Stimulated activated CD8-positive, alpha-beta memory T cell treated with anti-CD3 and anti-CD28 coated beads, Interleukin-4, amount 100 ng/mL, for 1 hour (primary cell): ENCODE results near the gene CCNY.

Experiments used
- DNase-seq, 2 donors: peaks; one replicate each; pipeline ENCODE4 v3.0.0-alpha.2; 2020; ENCODE audit warnings: low read depth in 2 of 2, low spot score in 1 of 2

Gene CCNY

DNA sequence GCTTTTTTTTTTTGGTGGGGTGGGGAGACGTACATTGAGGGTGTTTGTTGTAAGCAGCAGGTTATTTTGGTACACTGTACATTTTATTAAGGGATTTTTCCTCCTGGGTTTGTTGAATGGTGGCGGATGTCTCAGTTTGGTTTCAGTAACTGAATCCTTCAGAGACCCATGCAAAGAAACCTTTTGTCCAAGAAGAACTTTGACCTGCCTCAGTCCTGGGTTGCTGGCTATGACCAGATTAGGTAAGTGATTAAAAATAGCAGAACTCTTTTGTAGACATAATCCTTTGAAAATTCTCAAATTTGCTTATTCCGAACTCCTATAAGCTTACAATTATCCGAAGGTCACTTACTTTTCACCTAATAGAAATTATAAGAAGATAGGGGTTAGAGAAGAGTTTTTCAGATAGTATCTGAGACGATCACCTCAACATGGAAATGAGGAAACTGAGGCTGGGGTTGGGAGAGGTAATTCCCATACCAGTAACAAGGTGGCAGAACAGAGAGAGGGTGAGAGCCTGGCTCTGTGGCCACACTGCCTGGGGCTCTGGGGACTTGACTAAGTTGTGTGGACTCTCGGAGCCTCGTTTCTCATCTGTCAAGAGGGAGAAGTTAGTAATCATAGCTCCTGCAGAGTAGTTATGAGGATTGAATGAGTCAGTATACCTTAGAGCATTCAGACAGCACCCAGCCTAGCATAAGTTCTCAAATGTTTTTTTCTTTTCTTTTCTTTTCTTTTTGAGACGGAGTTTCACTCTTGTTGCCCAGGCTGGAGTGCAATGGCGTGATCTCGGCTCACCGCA is 87.4 kb downstream of the CCNY start:
- DNase-seq = no peak

DNA sequence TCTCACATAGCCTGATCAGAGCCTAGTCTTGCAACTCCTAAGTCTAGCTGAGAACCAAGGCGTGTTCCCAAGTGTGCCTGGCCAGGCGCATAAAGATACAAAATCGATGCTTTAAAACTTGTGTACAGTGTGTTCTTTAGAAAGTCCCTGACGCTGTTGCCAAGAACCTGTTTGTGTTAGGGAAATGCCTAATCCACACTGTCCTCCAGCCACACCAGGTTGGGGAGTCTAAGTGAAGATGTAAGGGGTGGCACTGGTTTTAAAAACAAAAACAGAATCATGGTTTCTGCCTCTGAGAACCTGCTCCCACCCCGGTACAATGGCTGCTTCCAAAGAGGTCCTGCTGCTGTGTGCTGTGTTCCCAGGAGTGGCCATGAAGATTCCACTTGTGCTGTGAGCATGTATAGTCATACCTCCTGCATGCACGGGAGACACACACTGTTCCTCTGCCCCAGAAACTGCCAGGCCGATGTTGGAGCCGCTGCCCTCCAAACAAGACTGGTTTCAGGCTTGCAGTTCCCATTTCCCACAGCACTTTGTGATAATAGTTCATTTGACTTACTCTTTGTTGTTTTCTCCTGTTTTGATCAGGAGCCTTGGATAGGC is 88.5 kb downstream of the CCNY start:
- no peak for DNase-seq

DNA sequence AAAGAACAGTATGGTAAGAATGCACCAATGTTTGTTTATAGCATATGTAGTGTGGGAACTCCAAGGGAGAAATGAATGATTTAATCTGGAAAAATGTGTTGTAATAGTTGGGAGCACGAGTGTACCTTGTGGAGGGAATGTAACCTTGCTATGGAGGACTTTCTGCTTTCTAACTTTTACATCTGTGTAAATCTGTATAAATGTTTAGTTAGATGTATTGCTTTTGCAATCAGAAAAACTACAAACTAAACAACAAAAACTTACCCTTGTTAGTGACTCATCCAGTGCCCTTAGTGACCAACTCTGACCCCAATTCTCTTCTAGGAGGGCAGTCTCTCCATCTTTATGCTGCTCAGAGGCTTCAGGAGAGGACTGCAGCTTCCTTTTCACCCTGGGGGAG is 89.3 kb downstream of the CCNY start:
- DNase-seq = no peak

DNA sequence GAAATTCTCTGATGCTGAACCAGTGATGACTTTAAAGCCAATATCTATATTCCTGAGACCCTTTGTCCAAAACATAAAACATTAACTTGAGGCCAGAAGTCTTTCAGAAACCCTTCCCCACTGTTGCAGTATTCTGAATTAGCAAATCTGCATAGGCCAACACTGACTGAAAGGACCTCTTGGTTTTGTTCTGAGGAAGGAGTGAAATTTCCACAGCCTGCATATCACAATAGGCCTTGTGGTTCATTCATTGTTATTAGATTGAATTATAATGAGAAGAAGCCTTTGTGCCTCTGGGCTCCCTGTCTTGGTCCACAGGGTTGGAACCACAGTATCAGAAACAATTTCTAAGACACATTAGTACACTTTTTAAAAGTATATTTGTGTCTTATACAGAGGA is 90.3 kb downstream of the CCNY start:
- DNase-seq = no peak

DNA sequence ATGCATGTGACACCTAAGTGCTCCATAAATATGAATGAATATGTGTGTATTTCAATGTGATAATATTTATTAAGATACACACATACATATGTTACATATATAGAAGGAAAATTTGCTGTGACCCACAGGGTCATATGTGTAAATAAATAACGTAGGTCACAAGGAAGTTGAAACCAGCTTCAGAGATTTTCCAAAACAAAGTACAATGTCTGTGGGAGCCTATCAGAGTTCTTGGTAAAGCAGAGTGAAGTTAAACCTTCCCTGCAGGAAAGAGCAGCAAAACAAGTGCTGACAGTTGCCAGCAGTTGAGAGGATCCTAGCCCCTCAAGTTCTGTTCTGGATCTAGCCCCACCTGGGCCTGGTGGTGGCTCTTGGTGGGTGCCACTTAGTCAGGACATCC is 91.2 kb downstream of the CCNY start:
- DNase-seq = no peak

DNA sequence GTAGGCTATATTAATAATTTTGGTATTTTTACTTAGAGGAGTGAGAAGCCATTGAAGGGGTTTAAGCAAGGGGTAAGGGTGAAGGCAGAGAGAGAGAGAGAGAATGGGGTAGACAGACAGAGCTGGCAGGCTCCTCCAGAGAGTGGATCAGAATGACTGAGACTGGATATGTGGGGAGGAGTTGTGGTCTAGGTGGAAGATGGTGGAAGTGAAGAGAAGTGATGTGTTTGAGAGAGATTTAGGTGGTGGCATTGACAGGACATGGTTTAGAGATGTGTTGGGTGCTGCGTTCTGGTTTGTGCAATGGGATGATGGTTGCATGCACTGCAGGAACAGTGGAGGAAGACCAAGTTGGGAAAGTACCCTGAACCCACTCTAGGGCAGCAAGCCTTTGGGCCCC is 92.2 kb downstream of the CCNY start:
- no peak for DNase-seq

DNA sequence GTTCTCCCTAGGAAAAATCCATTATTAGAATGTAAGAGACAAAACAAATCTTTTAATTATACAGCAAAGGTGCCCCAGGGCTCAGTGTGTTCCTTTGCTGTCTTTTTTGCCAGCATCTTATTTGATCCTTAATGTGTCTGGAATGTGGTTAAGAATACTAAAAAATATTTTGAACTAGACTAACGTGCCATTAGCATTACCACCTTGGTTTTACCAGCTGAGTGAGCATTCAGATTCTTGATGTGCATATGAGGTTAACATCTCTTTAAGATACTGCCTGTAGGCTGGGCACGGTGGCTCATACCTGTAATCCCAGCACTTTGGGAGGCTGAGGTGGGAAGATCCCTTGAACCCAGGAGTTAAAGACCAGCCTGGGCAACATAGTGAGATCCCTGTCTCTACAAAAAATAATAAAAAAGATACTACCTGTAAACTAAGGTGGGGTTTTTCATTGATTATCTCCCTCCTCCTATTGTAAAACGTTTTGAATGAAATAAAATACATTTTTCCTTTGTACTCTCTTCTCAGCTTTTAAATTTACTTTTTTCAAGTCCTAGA is 96.6 kb downstream of the CCNY start:
- DNase-seq = no peak

DNA sequence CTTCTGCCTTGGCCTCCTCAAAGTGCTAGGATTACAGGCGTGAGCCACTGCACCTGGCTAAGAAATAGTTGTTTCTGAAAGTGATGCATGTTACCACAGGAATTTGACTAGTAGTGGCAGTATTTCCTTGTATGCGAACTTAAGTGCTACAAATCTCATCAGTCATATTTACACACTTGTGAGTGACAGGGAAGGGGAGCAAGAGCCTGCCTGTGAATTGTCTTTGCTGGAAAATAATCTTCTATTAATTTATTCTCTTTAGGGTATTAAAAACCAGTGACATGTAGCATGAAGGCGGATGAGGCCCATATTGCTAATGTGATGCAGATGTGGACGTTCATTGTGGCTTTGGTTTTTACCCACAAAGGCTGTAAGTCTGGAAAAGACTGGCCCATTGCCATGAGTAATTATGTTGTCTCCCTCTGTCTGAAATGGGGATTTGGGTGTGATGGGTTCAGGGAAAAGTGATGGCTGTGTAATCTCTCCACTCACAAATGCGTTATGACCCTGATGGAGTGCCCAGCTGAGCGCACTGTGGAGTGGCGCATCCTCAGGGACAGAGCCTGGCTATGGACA is 97.6 kb downstream of the CCNY start:
- no peak for DNase-seq

DNA sequence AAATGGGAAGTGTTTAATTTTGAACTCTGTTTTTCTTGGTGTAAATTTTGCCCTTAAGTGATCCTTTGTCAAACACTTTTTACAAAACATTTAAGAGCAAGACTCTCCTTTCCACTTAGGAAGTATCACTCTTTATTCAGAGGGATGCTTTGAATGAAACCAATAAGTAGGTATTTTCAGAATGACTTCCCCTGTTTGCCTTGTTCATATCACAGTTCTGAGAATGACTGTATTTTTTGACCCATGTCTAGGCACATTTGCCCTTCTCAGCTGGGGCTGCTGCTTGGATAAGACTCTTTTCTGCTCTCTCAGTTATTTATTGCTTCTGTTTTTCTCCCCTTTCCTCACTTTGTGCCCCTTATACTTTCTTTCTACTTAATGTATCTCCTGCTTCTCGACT is 98.2 kb downstream of the CCNY start:
- no peak for DNase-seq

DNA sequence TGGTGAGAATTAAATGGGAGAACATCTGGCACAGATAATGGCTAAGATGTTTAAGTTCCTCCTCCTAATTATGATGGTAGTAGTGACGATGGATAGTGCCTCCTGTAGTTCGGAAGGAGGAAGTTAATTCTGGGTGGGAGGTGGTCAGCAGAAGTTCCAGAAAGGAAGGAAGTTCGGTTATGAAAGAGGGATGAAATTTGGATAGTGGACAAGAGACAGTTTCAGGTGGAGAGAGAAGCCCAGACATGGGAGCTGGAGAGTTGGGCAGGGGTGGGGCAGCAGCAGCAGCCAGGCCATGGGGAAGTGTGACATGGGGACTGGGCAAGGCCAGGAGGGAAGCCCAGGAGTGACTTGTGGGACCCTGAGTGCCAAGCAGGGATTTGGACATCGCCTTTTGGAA is 99.5 kb downstream of the CCNY start:
- no peak for DNase-seq

DNA sequence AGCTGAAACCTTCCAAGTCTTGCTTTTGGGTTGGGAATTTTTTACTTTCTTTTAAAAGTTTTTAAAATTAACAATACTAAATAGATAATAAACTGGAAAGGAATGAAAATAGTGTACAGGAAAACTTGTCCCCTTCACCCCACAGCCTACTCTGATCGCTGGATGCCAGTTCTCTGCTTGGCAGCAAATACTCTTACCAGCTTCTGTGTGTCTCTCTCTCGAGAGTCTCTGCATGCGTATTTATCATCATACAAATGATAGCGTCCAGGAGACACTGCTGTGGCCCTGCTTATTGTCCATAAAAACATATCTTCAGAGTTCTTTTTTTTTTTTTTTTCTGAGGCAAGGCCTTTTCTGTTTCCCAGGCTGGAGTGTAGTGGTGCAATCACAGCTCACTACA is 101.5 kb downstream of the CCNY start:
- no peak for DNase-seq

DNA sequence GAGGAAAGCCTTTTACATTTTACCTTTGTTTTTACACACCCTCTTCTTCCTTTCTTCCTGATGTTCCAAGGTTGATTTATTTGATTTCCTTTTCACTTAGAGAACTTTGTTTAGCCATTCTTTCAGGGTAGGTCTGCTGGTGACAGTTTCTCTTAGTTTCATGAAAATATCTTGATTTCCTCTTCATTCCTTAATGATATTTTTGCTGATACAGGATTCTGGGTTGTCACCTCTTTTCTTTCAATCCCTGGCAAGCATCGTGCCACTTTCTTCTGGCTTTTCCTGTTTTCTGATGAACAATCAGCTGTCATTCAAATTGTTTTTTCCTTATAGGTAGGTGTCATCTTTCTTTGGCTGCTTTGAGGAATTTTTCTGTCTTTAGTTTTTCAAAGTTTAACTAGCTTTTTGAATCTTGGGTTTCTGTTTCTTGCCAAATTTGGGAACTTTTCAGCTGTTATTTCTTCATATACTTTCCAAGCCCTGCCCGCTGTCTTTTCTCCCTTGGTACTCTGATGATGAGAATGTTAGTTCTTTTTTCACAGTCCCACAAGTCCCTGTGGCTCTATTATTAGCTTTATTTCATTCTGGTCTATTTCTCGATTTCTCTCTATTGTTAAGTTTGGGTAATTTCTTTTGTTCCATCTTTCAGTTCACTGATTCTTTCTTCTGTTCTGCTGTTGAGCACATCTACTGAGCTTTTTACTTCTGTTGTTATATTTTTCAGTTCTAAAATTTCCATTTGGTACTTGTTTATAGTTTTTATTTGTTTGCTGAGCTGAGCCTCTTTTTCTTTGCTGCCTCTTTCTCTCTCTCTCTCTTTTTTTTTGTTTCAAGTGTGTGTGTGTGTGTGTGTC is 102.6 kb downstream of the CCNY start:
- no peak for DNase-seq

DNA sequence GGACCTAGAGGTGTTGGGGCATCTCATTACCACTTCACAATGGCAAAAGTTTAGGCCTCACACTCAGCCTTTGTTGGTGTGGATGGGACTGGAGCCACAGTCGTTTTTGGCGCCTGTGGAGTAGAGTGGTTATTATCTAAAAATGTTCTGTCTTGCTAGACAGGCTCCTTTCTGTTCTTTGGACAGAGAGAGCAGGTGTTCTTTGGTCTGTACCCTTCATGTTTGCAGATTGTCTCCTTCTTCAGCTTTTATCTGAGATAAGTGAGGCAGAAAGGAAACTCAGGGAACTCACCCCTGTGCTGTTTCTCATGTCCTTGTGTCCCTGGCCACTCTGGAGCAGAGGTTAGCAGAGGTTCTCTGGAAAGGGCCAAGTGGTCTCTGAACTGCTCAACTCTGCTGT is 103.7 kb downstream of the CCNY start:
- DNase-seq = no peak

DNA sequence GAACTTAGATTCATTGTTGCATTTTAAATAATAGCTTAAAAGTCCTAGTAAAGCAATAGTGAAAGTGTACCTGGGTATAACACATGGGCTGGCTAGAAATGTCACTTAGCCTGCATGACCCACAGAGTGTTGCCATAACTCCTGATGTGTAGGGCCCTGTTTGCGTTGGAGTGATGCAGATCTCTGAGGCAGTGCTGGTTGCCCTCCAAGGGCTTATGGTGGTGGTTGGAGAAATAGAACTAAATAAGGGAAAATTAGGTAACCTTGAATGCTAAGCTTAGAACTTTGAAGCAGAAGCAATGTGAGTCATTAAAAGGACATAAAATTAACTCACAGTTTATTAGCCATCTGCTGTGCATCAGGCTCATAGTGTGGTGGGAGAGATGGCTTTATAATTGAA is 105.7 kb downstream of the CCNY start:
- no peak for DNase-seq

DNA sequence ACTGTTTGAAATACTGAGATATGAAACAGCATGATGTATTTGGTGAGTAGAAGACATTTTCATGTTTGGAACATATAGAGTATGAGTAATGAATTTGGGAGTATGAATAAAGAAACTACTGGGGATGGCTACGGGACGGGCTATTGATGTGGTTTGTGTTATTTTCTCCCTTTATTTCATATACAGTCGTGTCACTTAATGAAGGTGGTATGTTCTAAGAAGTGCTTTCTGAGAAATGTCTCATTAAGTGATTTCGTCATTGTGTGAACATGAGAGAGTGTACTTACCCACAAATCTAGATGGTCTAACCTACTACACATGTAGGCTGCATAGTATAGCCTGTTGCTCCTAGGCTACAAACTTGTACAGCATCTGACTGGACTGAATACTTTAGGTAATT is 106.3 kb downstream of the CCNY start:
- no peak for DNase-seq

DNA sequence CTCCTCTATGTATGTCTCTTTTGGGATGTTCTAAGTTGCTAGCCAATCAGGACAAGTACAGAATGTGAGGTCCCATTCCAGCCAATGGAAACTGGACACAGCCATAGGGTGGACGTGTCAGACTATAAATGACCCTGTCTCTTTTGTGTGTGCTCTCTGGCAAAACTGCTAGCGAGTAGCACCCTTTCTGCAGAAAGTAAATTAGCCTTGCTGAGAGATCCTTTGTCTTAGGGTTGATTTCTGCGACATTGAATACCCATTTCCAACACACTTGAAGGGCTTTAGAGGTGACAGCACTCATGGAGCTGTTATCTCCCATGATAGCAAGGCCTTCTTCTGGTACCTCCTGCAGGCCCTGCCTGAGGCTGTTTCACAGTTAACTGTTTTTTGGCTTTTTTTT is 107.5 kb downstream of the CCNY start:
- DNase-seq = no peak

DNA sequence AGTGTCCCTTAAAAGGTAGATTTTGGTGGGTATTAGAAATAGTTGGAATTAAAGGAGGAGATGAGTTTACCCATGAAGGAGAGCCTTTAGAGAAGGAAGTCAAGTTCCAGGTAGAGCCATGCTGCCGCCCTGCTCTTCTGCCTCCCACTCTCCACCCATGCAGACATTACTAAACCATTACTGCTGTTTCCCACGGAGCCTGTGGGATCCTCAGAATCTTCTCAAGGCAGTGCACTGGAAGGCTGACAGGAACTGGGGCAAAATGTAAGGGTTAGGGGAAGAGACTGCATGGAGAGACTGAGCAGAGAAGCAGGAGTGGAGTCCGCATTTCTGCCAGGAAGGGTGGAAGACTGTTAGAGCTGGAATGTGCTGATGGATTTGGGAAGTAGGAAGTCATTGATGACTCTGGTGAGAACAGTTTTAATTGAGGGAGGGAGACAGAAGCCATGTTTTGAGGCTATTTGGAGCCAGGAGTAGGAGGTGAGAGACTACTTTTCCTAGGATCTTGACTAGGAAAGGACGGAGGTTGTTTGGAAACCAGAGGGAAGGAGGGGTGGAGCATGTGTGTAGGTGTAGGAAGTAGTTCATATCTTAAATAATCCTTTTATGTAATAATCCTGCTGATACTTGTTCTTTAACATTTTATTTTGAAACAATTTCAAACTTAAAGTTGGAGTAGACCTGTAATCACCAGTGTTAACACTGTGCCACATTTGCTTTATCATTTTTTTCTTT is 109.0 kb downstream of the CCNY start:
- DNase-seq = no peak

DNA sequence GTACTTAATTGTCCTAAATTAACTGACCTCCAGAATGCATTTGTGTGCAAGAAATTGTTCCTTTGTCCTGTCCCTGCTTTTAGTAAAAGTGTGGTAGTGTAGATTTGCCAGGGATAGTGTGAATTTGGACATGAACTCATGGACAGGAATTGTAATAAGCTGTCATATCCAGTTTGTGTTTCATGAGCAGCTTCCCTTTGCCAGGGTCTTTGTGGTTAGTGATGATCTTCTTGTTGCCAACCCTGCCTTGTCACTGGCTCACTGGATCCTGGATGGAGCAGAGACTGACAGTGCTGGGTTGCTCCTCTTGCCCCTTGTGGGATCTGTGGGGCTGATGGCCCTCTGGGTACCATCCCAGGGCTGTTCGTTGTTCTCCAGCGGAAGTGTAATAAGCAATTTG is 110.1 kb downstream of the CCNY start:
- DNase-seq = no peak

DNA sequence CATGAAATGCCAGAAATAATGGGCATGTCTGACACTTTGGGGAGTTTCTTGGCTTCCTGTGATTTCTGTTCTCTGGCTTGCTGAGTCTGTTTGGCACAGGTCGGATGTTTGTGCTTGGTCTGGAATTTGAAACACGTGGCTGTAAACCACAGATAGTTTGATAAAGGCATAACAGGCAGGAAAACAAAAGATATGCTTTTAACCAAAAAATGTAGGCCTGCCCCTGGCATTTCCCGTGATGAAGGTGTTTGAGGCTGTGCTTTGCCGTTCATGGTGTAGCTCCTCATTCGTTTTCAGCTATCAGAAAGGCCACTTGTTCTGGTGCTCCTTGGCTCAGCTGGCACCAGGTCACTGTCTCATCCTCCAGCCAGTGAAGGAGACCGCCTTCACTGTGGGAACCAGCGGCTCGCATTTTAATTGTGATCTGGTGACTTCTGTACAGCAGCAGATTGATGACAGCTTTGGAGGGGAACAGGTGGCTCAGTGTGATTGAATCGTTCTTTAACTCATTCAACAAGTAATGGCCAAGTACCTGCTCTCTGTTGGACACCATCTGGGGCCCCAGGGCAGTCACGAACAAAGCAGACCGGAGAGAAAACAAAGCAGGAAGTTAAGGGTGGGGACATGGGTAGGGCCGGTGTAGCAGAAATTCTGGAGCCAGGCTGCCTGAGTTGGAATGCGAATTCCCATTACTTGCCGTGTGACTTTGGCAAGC is 111.5 kb downstream of the CCNY start:
- DNase-seq = no peak
